Esophagus muscularis mucosa (tissue), 4 donors: Measurements from ENCODE around the gene FOXG1. TPM values are rescaled to one million over a fixed set of nuclear protein-coding genes. Genes with fewer than 3 reads are reported as not detected.

Source experiments
- DNase-seq: peaks from one replicate; pipeline ENCODE4 v3.0.0-alpha.2; 2017; ENCODE audit errors: extremely low spot score
- H3K27ac ChIP-seq, 4 donors: fragments of 200-600 bp; sonication (generic); replicated peaks in 1 of 4; 1 replicate in 3 of 4; 2 replicates in 1 of 4; pipeline ENCODE4 v1.5.1; 2016 to 2019; ENCODE audit warnings: mild to moderate bottlenecking in 1 of 4
- H3K27me3 ChIP-seq, 4 donors: fragments of 200-600 bp; sonication (generic); one replicate each; pipeline versions ENCODE4 v1.5.1 to v1.6.0; 2016 to 2019
- H3K36me3 ChIP-seq, 4 donors: fragments of 200-600 bp; sonication (generic); one replicate each; pipeline ENCODE4 v1.5.1; 2016 to 2019
- H3K4me1 ChIP-seq, 4 donors: fragments of 200-600 bp; sonication (generic); one replicate each; pipeline ENCODE4 v1.5.1; 2016 to 2019
- H3K4me3 ChIP-seq, 4 donors: fragments of 200-600 bp; sonication (generic); 1 replicate in 2 of 4; 2 replicates in 2 of 4; pipeline ENCODE4 v1.5.1; 2016 to 2019; ENCODE audit warnings: mild to moderate bottlenecking in 4 of 4, moderate library complexity in 1 of 4
- H3K9me3 ChIP-seq, 4 donors: fragments of 200-600 bp; sonication (generic); 1 replicate in 3 of 4; 2 replicates in 1 of 4; pipeline ENCODE4 v1.5.1; 2016 to 2019
- EP300 ChIP-seq: sonication (generic); formaldehyde crosslinking; IDR thresholded peaks from one replicate; pipeline ENCODE4 v1.6.1; 2017; ENCODE audit warnings: antibody characterized with exemption
- POLR2A ChIP-seq: fragments of 450-650 bp; IDR thresholded peaks from one replicate; pipeline ENCODE4 v1.6.1; 2017; ENCODE audit warnings: antibody characterized with exemption, moderate library complexity, mild to moderate bottlenecking, low read depth
- POLR2AphosphoS5 ChIP-seq, 2 donors: sonication (generic); formaldehyde crosslinking; IDR thresholded peaks; one replicate each; pipeline ENCODE4 v1.6.1; 2017; ENCODE audit warnings: antibody characterized with exemption in 2 of 2
- WGBS: methylation state at CpG from one replicate; pipeline ENCODE4 v1.1.5; 2018; 5-methylcytosine and 5-hydroxymethylcytosine counted together
- intact Hi-C: fragments of 100-400 bp; cut with DNase I; formaldehyde crosslinking; loops from one replicate; pipeline ENCODE4 v1.15.1; 2023
- total RNA-seq, 4 donors: library from RNA; depleted of rRNA; stranded (reverse); fragments of >200 nt; gene quantifications; one replicate each; pipeline versions ENCODE4 v1.1.0 to v1.2.1, GENCODE V29; 2016
- TF ChIP-seq, protein P1 (sequence below), 3 experiments: fragments of 200-600 bp in 2 of 3; fragments of 450-650 bp in 1 of 3; sonication (generic) in 2 of 3; IDR thresholded peaks; one replicate each; pipeline ENCODE4 v1.5.1; 2017 to 2019; ENCODE audit warnings: antibody characterized with exemption in 3 of 3, mild to moderate bottlenecking in 2 of 3, moderate library complexity in 1 of 3

The FOXG1 gene
- total RNA-seq, 4 donors from 2014 or later, result 0.65 to 1.2 (median 0.75) TPM

- Histone ChIP-seq H3K4me1 (peaks cover 4 to 27% (median 15%) of the 10 kb centered on the region in 4 donors), H3K36me3 (no peaks in the 10 kb centered on the region), H3K27ac (no peak overlapping the region), H3K4me3 (no peak overlapping the region), H3K9me3 (no peaks in the 10 kb centered on the region), H3K27me3 (peaks cover 0 to 66% (median 9%) of the 10 kb centered on the region in 4 donors)
- intact Hi-C loops, result loop anchor here (5.0 to 10.0 kb wide), 2 partner anchors 470 to 783 kb away; no protein-coding TSS in a partner anchor
- DNase-seq, result no peak
- TF ChIP-seq, protein P1, sequence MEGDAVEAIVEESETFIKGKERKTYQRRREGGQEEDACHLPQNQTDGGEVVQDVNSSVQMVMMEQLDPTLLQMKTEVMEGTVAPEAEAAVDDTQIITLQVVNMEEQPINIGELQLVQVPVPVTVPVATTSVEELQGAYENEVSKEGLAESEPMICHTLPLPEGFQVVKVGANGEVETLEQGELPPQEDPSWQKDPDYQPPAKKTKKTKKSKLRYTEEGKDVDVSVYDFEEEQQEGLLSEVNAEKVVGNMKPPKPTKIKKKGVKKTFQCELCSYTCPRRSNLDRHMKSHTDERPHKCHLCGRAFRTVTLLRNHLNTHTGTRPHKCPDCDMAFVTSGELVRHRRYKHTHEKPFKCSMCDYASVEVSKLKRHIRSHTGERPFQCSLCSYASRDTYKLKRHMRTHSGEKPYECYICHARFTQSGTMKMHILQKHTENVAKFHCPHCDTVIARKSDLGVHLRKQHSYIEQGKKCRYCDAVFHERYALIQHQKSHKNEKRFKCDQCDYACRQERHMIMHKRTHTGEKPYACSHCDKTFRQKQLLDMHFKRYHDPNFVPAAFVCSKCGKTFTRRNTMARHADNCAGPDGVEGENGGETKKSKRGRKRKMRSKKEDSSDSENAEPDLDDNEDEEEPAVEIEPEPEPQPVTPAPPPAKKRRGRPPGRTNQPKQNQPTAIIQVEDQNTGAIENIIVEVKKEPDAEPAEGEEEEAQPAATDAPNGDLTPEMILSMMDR (IDR thresholded peaks at IDR 0.05), result peak; percentile 59 to 72 (median 62)
- TF ChIP-seq EP300, result no peak
- 19% methylated on average over 9 of the region's 9 CpGs for WGBS
These were observed 12.2 kb upstream of the FOXG1 start for GRCh38 chr14:28754209-28754985.

DNA sequence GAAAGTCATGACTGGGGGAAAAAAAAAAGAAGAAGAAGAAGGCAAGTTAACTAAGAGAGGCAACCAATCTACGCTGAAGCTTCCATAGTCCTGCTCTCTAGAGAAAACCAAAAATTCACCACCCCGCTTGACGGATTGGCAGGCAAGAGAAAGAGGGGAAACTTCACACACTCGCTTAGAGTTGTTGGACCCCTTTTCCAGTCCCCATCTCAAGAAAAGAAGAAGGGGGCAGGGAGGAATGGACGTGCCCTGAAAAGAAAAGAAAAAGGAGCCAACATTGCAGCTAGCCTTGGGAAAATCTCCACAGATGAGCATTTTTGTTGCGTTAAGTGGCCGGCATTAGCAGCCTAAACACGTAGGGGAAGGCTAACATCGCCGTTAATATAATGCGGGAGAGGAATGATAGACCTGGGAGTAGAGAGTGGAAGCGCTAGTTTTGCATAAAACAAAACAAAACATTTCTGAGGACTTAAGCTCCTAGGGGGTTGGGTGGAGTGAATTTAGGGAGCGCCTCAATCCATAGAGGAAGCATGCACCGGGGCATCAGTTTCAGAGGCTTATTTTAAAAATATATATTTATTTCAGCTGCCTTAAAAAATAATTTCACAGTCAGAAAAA lies 11.3 kb upstream of the FOXG1 start:
- DNase-seq, result no peak
- Histone ChIP-seq H3K4me1 (peaks cover 11 to 35% (median 22%) of the 10 kb centered on the region in 4 donors), H3K36me3 (no peaks in the 10 kb centered on the region), H3K4me3 (no peak overlapping the region), H3K27ac (no peak overlapping the region), H3K27me3 (peaks cover 0 to 75% (median 13%) of the 10 kb centered on the region in 4 donors), H3K9me3 (no peaks in the 10 kb centered on the region)
- TF ChIP-seq POLR2A, result no peak
- no peak for TF ChIP-seq EP300
- TF ChIP-seq POLR2AphosphoS5 (IDR thresholded peaks at IDR 0.05), result no peak
- TF ChIP-seq, protein P1 (IDR thresholded peaks at IDR 0.05), result no peak
- 42% methylated on average over 14 of the region's 14 CpGs for WGBS
- intact Hi-C loops, result loop anchor here (10.0 kb wide), 1 partner anchor 469 kb away; no protein-coding TSS in a partner anchor

- intact Hi-C loops, result loop anchor here (10.0 kb wide), 1 partner anchor 469 kb away; no protein-coding TSS in a partner anchor
- TF ChIP-seq EP300, result no peak
- no peaks in the 10 kb centered on the region for H3K36me3 ChIP-seq
- peaks cover 0 to 75% (median 16%) of the 10 kb centered on the region in 4 donors for H3K27me3 ChIP-seq
- peaks cover 11 to 35% (median 22%) of the 10 kb centered on the region in 4 donors for H3K4me1 ChIP-seq
- 40% methylated on average over 3 of the region's 3 CpGs for WGBS
- no peaks in the 10 kb centered on the region for H3K9me3 ChIP-seq
- no peak overlapping the region for H3K27ac ChIP-seq
- no peak for DNase-seq
- no peak overlapping the region for H3K4me3 ChIP-seq
These were observed 10.7 kb upstream of the FOXG1 start for GRCh38 chr14:28755884-28756268.

GRCh38 chr14:28756269-28756883 lies 10.2 kb upstream of the FOXG1 start:
- DNase-seq, result no peak
- Histone ChIP-seq H3K27ac (no peak overlapping the region), H3K4me3 (no peak overlapping the region), H3K36me3 (no peaks in the 10 kb centered on the region), H3K9me3 (no peaks in the 10 kb centered on the region), H3K27me3 (peaks cover 0 to 77% (median 17%) of the 10 kb centered on the region in 4 donors), H3K4me1 (peaks cover 11 to 35% (median 22%) of the 10 kb centered on the region in 4 donors)
- TF ChIP-seq POLR2A (no peak), POLR2AphosphoS5 (IDR thresholded peaks at IDR 0.05) (no peak), EP300 (no peak)
- TF ChIP-seq, protein P1 (IDR thresholded peaks at IDR 0.05), result no peak
- 22% methylated on average over 18 of the region's 18 CpGs for WGBS
- intact Hi-C loops, result loop anchor here (10.0 kb wide), 1 partner anchor 468 kb away; no protein-coding TSS in a partner anchor
